ENCODE data around the gene PLK5. TPM values are rescaled to one million over a fixed set of nuclear protein-coding genes. Genes with fewer than 3 reads are reported as not detected.

Gene PLK5
- total RNA-seq, 1 donor from 2014 or later = 0.09 TPM

DNA sequence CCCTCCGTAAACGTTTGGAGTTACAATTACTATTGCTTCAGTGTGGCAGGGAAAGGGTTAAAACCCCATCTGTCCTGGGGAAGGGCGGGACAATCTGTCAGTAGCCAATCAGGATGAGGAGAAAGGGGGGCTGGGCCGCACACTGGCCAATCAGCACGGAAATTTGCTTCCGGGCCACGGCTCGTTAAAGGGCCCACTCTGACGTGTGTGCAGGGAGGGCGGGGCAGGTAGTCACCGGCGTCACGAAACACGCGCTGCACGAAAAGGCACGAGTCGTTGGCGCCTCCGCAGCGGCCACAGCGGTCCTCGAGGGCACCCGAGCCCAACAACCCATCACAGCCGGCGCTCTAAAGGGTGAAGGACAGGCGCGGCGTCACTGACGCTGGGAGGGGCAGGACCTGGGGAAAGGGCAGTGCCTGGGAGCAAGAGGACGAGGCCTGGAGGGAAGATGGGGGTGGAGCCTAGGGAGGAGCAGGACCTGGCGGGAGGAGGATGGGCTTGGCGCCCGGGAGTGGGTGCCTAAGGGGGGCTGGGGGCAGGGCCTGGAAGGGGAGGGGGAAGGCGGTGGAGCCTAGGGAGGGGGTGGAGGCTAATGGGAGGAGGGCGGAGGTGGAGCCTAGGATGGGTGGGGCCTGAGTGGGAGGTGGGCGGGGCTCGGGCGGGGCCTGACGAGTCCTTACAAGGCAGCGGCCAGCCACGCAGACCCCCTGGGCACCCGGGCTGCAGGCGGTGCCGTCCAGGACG lies 15.9 kb upstream of the PLK5 start:
- peaks cover 15% of the 10 kb centered on the region for H3K27me3 ChIP-seq (ENCODE audit: insufficient read depth, low read length)
- DNase-seq (ENCODE audit: low read depth) (peak; percentile 87), FAIRE-seq (peak; percentile 37)
- peak overlapping the region; percentile 88 for H3K27ac Mint-ChIP-seq (ENCODE audit: unreplicated experiment)
- no peaks in the 10 kb centered on the region for H4K20me1 ChIP-seq (ENCODE audit: insufficient read depth, low read length)
- peak overlapping the region; percentile 77 for H3K27ac ChIP-seq (ENCODE audit: low read depth, low read length)
- H3K4me3 ChIP-seq (ENCODE audit: insufficient read depth, low read depth, low read length) = peak overlapping the region; percentile 43
- no peaks in the 10 kb centered on the region for H3K79me2 ChIP-seq (ENCODE audit: insufficient read depth, low read length)
- H3K4me3 Mint-ChIP-seq (ENCODE audit: unreplicated experiment) = peak overlapping the region; percentile 84
- peaks cover 8% of the 10 kb centered on the region for H3K9me3 Mint-ChIP-seq (ENCODE audit: unreplicated experiment)
- peaks cover 5% of the 10 kb centered on the region for H3K9me3 ChIP-seq (ENCODE audit: insufficient read depth, low read depth, low read length)
- peaks cover 2% of the 10 kb centered on the region for H3K27me3 Mint-ChIP-seq (ENCODE audit: low read depth, unreplicated experiment)
- TF ChIP-seq, protein P1, sequence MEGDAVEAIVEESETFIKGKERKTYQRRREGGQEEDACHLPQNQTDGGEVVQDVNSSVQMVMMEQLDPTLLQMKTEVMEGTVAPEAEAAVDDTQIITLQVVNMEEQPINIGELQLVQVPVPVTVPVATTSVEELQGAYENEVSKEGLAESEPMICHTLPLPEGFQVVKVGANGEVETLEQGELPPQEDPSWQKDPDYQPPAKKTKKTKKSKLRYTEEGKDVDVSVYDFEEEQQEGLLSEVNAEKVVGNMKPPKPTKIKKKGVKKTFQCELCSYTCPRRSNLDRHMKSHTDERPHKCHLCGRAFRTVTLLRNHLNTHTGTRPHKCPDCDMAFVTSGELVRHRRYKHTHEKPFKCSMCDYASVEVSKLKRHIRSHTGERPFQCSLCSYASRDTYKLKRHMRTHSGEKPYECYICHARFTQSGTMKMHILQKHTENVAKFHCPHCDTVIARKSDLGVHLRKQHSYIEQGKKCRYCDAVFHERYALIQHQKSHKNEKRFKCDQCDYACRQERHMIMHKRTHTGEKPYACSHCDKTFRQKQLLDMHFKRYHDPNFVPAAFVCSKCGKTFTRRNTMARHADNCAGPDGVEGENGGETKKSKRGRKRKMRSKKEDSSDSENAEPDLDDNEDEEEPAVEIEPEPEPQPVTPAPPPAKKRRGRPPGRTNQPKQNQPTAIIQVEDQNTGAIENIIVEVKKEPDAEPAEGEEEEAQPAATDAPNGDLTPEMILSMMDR (IDR thresholded peaks at IDR 0.05; ENCODE audit: insufficient read depth, low read depth, low read length) = no peak
- no peak for TF ChIP-seq EZH2 (IDR thresholded peaks at IDR 0.05; ENCODE audit: insufficient read depth, low read length)
- peak overlapping the region; percentile 95 for H2AFZ ChIP-seq (ENCODE audit: low read depth, low read length)
- H3K9ac ChIP-seq (ENCODE audit: low read length) = peak overlapping the region; percentile 64
- peak overlapping the region; percentile 86 for H3K4me2 ChIP-seq (ENCODE audit: low read length)
- peaks cover 7% of the 10 kb centered on the region for H3K36me3 Mint-ChIP-seq (ENCODE audit: low read depth, unreplicated experiment)
- H3K36me3 ChIP-seq (ENCODE audit: insufficient read depth, low read length) = no peaks in the 10 kb centered on the region
- H3K4me1 Mint-ChIP-seq (ENCODE audit: low read depth, unreplicated experiment) = no peaks in the 10 kb centered on the region
- peaks cover 4% of the 10 kb centered on the region for H3K4me1 ChIP-seq (ENCODE audit: insufficient read depth, low read length)

- no peak overlapping the region for H3K27ac ChIP-seq (ENCODE audit: low read depth, low read length)
- Mint-ChIP-seq H3K4me3 (ENCODE audit: unreplicated experiment) (no peak overlapping the region), H3K27ac (ENCODE audit: unreplicated experiment) (no peak overlapping the region), H3K27me3 (ENCODE audit: low read depth, unreplicated experiment) (peaks cover 2% of the 10 kb centered on the region), H3K36me3 (ENCODE audit: low read depth, unreplicated experiment) (peaks cover 7% of the 10 kb centered on the region), H3K9me3 (ENCODE audit: unreplicated experiment) (peaks cover 8% of the 10 kb centered on the region), H3K4me1 (ENCODE audit: low read depth, unreplicated experiment) (no peaks in the 10 kb centered on the region)
- peaks cover 4% of the 10 kb centered on the region for H3K4me1 ChIP-seq (ENCODE audit: insufficient read depth, low read length)
- peak overlapping the region; percentile 50 for H2AFZ ChIP-seq (ENCODE audit: low read depth, low read length)
- no peaks in the 10 kb centered on the region for H4K20me1 ChIP-seq (ENCODE audit: insufficient read depth, low read length)
- TF ChIP-seq EZH2 (IDR thresholded peaks at IDR 0.05; ENCODE audit: insufficient read depth, low read length) = no peak
- TF ChIP-seq, protein P1 (IDR thresholded peaks at IDR 0.05; ENCODE audit: insufficient read depth, low read depth, low read length) = no peak
- DNase-seq (ENCODE audit: low read depth) = no peak
- no peak overlapping the region for H3K4me3 ChIP-seq (ENCODE audit: insufficient read depth, low read depth, low read length)
- no peaks in the 10 kb centered on the region for H3K79me2 ChIP-seq (ENCODE audit: insufficient read depth, low read length)
- H3K9ac ChIP-seq (ENCODE audit: low read length) = no peak overlapping the region
- H3K9me3 ChIP-seq (ENCODE audit: insufficient read depth, low read depth, low read length) = peaks cover 5% of the 10 kb centered on the region
- peak overlapping the region; percentile 70 for H3K4me2 ChIP-seq (ENCODE audit: low read length)
- no peaks in the 10 kb centered on the region for H3K36me3 ChIP-seq (ENCODE audit: insufficient read depth, low read length)
- FAIRE-seq = no peak
- peaks cover 9% of the 10 kb centered on the region for H3K27me3 ChIP-seq (ENCODE audit: insufficient read depth, low read length)
These were observed 15.4 kb upstream of the PLK5 start for GRCh38 chr19:1508507-1508856.

Measured in astrocyte (in vitro differentiated cells and primary cell).